Caco-2 (cell line): ENCODE results near the gene CES4A. TPM values are rescaled to one million over a fixed set of nuclear protein-coding genes. Genes with fewer than 3 reads are reported as not detected.
A peak's percentile ranks its signal among the peaks of the same experiment; 100 is the strongest.

Experiments
- BruUV-seq: library from RNA; stranded (reverse); fragments of 400-500 nt; replicated peaks from 2 replicates; lab custom pipeline; 2021; lab: Mats Ljungman, UMichigan
- CTCF ChIA-PET: fragments of 300-600 bp; sonication (Branson Sonifier 250); formaldehyde crosslinking; loops from one replicate; lab custom pipeline; 2022; ENCODE audit warnings: antibody characterized with exemption; lab: Charles Lee
- POLR2A ChIA-PET: fragments of 300-600 bp; sonication (Branson Sonifier 250); formaldehyde crosslinking; loops from one replicate; lab custom pipeline; 2022; ENCODE audit warnings: antibody characterized with exemption; lab: Charles Lee
- DNase-seq, 2 experiments: peaks; one replicate each; pipeline versions ENCODE4 v3.0.0 to v3.0.0-alpha.2; 2020 to 2022
- H3K27me3 ChIP-seq: replicated peaks from 2 replicates; pipeline ENCODE4 v1.6.0; 2011; ENCODE audit warnings: low read length; ENCODE audit not compliant: control insufficient read depth, insufficient read depth
- H3K36me3 ChIP-seq: 2 replicates; pipeline ENCODE4 v1.5.1; 2011; ENCODE audit warnings: low read length; ENCODE audit not compliant: control insufficient read depth, insufficient read depth
- H3K4me1 ChIP-seq: fragments of 250-450 bp; sonication (Bioruptor Pico); 2 replicates; pipeline ENCODE4 v1.5.1; 2020; ENCODE audit warnings: mild to moderate bottlenecking
- H3K4me3 ChIP-seq: 2 replicates; pipeline ENCODE4 v1.5.1; 2011; ENCODE audit warnings: low read depth, mild to moderate bottlenecking, control low read depth, low read length
- H3K9me3 ChIP-seq: fragments of 250-450 bp; sonication (Bioruptor Pico); 2 replicates; pipeline ENCODE4 v1.5.1; 2020; ENCODE audit warnings: mild to moderate bottlenecking, moderate library complexity
- H3K27ac Mint-ChIP-seq: one replicate; pipeline ENCODE4 v1.8.0; 2022; ENCODE audit warnings: mixed read lengths; ENCODE audit not compliant: unreplicated experiment
- H3K27me3 Mint-ChIP-seq: one replicate; pipeline ENCODE4 v1.8.0; 2022; ENCODE audit warnings: mixed read lengths; ENCODE audit not compliant: insufficient read depth, unreplicated experiment
- H3K36me3 Mint-ChIP-seq: one replicate; pipeline ENCODE4 v1.8.0; 2022; ENCODE audit warnings: mild to moderate bottlenecking, mixed read lengths; ENCODE audit not compliant: insufficient read depth, unreplicated experiment
- H3K4me1 Mint-ChIP-seq: one replicate; pipeline ENCODE4 v1.8.0; 2022; ENCODE audit warnings: low read depth, mixed read lengths; ENCODE audit not compliant: unreplicated experiment
- H3K4me3 Mint-ChIP-seq: one replicate; pipeline ENCODE4 v1.8.0; 2022; ENCODE audit warnings: mild to moderate bottlenecking, moderate library complexity, mixed read lengths; ENCODE audit not compliant: unreplicated experiment
- H3K9me3 Mint-ChIP-seq: one replicate; pipeline ENCODE4 v1.8.0; 2022; ENCODE audit warnings: mixed read lengths; ENCODE audit not compliant: unreplicated experiment
- intact Hi-C: fragments of 100-400 bp; cut with micrococcal nuclease; formaldehyde crosslinking; loops from one replicate; pipeline ENCODE4 v1.10.0; 2022; ENCODE audit not compliant: unreplicated experiment
- total RNA-seq: library from RNA; stranded (reverse); gene quantifications from 2 replicates; pipeline ENCODE4 v1.2.3, GENCODE V29; 2022
- TF ChIP-seq, protein P1 (sequence below), 2 experiments: fragments of 200-600 bp in 1 of 2; IDR thresholded peaks; 1 replicate in 1 of 2; 2 replicates in 1 of 2; pipeline versions ENCODE4 v1.5.1 to v1.8.0; 2011 to 2022; ENCODE audit warnings: antibody characterized with exemption in 1 of 2, control low read depth in 1 of 2, inconsistent platforms in 1 of 2, low read depth in 1 of 2, low read length in 1 of 2, mild to moderate bottlenecking in 1 of 2, moderate library complexity in 1 of 2; ENCODE audit not compliant: insufficient read depth in 1 of 2, severe bottlenecking in 1 of 2, unreplicated experiment in 1 of 2

Gene CES4A
- total RNA-seq, 1 experiment from 2014 or later, result not detected

DNA sequence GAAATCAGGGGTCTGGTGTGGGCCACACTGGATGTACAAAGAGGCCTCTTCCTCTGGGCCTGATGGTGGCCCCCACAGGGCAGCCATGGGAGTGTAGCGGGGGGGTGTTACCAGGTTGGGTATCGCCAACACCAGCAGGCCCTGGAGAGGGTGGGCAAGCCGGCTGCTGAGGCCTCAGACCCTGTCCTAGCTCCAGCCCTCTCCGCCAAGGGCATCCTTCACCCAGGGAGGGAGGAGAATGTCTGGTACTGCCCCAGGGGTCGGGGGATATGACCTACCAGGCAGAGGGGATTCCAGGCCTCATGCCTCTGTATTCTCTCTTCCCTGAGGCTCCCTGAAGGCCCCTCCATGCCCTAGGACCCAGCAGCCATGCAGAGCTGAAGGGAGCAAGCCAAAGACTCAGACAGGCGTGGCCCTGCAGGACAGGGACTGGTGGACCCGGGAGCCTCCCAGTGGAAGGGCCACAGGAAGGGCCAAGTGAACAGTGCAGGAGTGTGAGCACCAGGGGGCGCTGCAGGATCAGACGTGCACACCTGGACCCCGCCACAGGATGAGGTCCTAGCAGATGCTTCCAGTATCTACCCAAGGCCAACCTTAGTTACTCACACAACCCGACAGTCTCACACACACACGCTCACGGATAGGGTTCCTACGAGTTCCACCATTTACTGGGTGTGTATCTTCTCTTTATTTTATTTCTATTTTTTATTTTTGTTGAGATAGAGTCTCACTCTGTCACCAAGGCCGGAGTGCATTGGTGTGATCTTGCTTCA lies 10.9 kb upstream of the CES4A start:
- BruUV-seq, result no TSS peak
- Mint-ChIP-seq H3K27me3 (no peaks in the 10 kb centered on the region), H3K4me1 (no peaks in the 10 kb centered on the region), H3K4me3 (no peak overlapping the region), H3K27ac (no peak overlapping the region), H3K36me3 (peaks cover 5% of the 10 kb centered on the region), H3K9me3 (no peaks in the 10 kb centered on the region)
- H3K4me1 ChIP-seq, result no peaks in the 10 kb centered on the region
- CTCF ChIA-PET, result interaction anchor here (0.5 to 0.7 kb wide), 4 partner anchors 21 to 161 kb away, joined by 3 read pairs; no protein-coding TSS in a partner anchor
- POLR2A ChIA-PET, result no interaction called here
- no peaks in the 10 kb centered on the region for H3K27me3 ChIP-seq
- no peaks in the 10 kb centered on the region for H3K36me3 ChIP-seq
- H3K9me3 ChIP-seq, result no peaks in the 10 kb centered on the region
- intact Hi-C loops, result loop anchor here (1.0 to 2.0 kb wide), 5 partner anchors 23 to 208 kb away; partner anchors contain the start of gene PHAF1
- TF ChIP-seq, protein P1, sequence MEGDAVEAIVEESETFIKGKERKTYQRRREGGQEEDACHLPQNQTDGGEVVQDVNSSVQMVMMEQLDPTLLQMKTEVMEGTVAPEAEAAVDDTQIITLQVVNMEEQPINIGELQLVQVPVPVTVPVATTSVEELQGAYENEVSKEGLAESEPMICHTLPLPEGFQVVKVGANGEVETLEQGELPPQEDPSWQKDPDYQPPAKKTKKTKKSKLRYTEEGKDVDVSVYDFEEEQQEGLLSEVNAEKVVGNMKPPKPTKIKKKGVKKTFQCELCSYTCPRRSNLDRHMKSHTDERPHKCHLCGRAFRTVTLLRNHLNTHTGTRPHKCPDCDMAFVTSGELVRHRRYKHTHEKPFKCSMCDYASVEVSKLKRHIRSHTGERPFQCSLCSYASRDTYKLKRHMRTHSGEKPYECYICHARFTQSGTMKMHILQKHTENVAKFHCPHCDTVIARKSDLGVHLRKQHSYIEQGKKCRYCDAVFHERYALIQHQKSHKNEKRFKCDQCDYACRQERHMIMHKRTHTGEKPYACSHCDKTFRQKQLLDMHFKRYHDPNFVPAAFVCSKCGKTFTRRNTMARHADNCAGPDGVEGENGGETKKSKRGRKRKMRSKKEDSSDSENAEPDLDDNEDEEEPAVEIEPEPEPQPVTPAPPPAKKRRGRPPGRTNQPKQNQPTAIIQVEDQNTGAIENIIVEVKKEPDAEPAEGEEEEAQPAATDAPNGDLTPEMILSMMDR (IDR thresholded peaks at IDR 0.05; ENCODE audit: insufficient read depth in 1 of 2, low read depth in 1 of 2, low read length in 1 of 2, severe bottlenecking in 1 of 2, unreplicated experiment in 1 of 2), result peak; percentile 98 to 99
- no peak overlapping the region for H3K4me3 ChIP-seq
- DNase-seq, result peak; percentile 89 to 95

DNA sequence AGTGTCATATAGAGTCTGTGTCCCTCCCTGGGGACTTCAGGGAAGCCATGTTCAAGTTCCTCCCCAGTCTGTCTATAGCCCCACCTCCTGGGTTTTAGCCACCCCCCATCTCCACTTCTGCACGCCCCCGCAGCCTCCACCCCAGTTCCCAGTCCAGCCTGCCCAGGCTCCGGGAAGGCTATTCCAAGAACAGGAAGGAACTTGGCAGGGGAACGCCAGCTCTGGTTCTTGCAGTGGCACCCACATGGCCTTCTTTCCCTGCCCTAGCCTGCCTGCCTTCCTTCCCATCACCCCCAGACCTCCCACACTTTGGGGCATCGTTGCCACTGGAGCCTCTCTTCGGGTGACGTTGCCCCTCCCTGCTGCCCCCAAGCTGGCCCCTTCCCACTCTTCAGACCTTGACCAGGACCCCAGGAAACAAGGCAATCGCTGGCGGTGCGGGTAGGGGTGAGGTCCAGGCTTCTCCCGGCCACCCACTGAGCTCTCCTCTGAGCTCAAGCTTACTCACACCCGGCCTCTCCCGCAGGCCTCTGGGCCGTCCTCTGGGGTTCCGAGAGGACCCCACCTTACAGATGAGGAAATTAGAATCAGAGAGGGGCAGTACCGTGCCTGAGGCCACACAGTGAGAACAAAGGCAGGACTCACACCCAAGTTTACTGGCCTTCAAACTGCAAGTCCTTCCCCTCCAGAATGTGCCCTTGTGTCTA lies 9.2 kb upstream of the CES4A start:
- Mint-ChIP-seq H3K4me1 (no peaks in the 10 kb centered on the region), H3K4me3 (no peak overlapping the region), H3K27me3 (no peaks in the 10 kb centered on the region), H3K36me3 (no peaks in the 10 kb centered on the region), H3K27ac (no peak overlapping the region), H3K9me3 (no peaks in the 10 kb centered on the region)
- no peaks in the 10 kb centered on the region for H3K27me3 ChIP-seq
- ChIA-PET CTCF (interaction anchor here (0.6 to 1.2 kb wide), 5 partner anchors 13 to 176 kb away, joined by 3 to 4 read pairs (median 3); no protein-coding TSS in a partner anchor), POLR2A (no interaction called here)
- H3K9me3 ChIP-seq, result no peaks in the 10 kb centered on the region
- H3K4me3 ChIP-seq, result no peak overlapping the region
- intact Hi-C loops, result no loop called here
- no peak for DNase-seq
- TF ChIP-seq, protein P1 (IDR thresholded peaks at IDR 0.05; ENCODE audit: insufficient read depth in 1 of 2, low read depth in 1 of 2, low read length in 1 of 2, severe bottlenecking in 1 of 2, unreplicated experiment in 1 of 2), result no peak
- no TSS peak for BruUV-seq
- H3K36me3 ChIP-seq, result no peaks in the 10 kb centered on the region
- no peaks in the 10 kb centered on the region for H3K4me1 ChIP-seq

DNA sequence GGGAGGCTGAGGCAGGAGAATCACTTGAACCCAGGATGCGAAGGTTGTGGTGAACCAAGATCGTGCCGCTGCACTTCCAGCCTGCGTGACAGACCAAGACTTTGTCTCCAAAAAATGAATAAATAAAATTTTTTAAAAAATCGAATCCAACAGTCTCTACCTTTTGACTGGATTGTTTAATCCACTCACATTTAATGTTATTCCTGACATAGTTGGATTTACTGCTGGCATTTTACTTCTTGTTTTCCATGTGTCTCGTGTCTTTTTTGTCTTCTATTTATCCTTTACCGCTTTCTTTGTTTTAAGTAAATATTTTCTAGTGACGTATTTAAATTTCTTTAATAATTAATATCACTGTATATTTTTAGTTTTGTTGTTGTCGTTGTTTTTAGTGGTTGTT lies 5.4 kb upstream of the CES4A start:
- no peaks in the 10 kb centered on the region for H3K27me3 ChIP-seq
- no peak overlapping the region for H3K4me3 ChIP-seq
- no peak for DNase-seq
- Mint-ChIP-seq H3K36me3 (no peaks in the 10 kb centered on the region), H3K4me3 (no peak overlapping the region), H3K4me1 (no peaks in the 10 kb centered on the region), H3K27me3 (no peaks in the 10 kb centered on the region), H3K27ac (no peak overlapping the region), H3K9me3 (no peaks in the 10 kb centered on the region)
- no peaks in the 10 kb centered on the region for H3K36me3 ChIP-seq
- BruUV-seq, result no TSS peak
- ChIA-PET CTCF (interaction anchor here (1.1 kb wide), 1 partner anchor 203 kb away, joined by 3 read pairs; no protein-coding TSS in a partner anchor), POLR2A (interaction anchor here (0.6 kb wide), 1 partner anchor 317 kb away, joined by 3 read pairs; no protein-coding TSS in a partner anchor)
- H3K9me3 ChIP-seq, result no peaks in the 10 kb centered on the region
- intact Hi-C loops, result no loop called here
- H3K4me1 ChIP-seq, result peaks cover under 1% of the 10 kb centered on the region; the same call in 1 of the 2 replicates
- TF ChIP-seq, protein P1 (IDR thresholded peaks at IDR 0.05; ENCODE audit: insufficient read depth in 1 of 2, low read depth in 1 of 2, low read length in 1 of 2, severe bottlenecking in 1 of 2, unreplicated experiment in 1 of 2), result no peak
